Measurements from ENCODE around the gene LCN10.
"Not testable (repeated sequence)": the region's sequence is repeated elsewhere in the genome, so short reads cannot be mapped to it uniquely, and the experiment has no call there.

The LCN10 gene

DNA sequence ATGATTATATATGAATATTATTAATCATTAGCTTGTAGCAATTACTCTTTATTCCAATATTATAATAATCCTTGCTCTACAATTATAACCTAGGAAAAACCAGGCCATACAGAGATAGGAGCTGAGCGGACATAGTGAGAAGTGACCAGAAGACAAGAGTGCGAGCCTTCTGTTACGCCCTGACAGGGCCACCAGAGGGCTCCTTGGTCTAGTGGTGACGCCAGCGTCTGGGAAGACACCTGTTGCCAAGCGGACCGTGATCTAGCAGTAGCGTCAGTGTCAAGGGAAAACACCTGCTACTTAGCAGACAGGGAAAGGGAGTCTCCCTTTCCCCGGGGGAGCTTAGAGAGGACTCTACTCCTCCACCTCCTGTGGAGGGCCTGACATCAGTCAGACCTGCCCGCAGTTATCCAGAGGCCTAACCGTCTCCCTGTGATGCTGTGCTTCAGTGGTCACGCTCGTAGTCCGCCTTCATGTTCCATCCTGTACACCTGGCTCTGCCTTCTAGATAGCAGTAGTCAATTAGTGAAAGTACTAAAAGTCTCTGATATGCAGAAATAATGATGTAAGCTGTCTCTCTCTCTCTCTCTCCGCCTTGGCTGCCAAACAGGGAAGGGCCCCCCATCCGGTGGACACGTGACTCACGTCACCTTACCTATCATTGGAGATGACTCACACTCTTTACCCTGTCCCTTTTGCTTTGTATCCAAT lies 23.8 kb upstream of the LCN10 start:
- DNase-seq (ENCODE audit: low spot score); in situ Hi-C loops (cut with MboI; ENCODE audit: low sequenced_read_pairs, unreplicated experiment): not testable (repeated sequence)
- TF ChIP-seq, protein P1, sequence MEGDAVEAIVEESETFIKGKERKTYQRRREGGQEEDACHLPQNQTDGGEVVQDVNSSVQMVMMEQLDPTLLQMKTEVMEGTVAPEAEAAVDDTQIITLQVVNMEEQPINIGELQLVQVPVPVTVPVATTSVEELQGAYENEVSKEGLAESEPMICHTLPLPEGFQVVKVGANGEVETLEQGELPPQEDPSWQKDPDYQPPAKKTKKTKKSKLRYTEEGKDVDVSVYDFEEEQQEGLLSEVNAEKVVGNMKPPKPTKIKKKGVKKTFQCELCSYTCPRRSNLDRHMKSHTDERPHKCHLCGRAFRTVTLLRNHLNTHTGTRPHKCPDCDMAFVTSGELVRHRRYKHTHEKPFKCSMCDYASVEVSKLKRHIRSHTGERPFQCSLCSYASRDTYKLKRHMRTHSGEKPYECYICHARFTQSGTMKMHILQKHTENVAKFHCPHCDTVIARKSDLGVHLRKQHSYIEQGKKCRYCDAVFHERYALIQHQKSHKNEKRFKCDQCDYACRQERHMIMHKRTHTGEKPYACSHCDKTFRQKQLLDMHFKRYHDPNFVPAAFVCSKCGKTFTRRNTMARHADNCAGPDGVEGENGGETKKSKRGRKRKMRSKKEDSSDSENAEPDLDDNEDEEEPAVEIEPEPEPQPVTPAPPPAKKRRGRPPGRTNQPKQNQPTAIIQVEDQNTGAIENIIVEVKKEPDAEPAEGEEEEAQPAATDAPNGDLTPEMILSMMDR (IDR thresholded peaks at IDR 0.05; ENCODE audit: borderline replicate concordance, control extremely low read depth, extremely low read depth, insufficient read depth, missing control alignments): peak; percentile 37

- in situ Hi-C loops (cut with MboI; ENCODE audit: low sequenced_read_pairs, unreplicated experiment): not testable (repeated sequence)
- DNase-seq (ENCODE audit: low spot score): peak; percentile 62
Observed at GRCh38 chr9:136765745-136766409, 23.1 kb upstream of the LCN10 start.

DNA sequence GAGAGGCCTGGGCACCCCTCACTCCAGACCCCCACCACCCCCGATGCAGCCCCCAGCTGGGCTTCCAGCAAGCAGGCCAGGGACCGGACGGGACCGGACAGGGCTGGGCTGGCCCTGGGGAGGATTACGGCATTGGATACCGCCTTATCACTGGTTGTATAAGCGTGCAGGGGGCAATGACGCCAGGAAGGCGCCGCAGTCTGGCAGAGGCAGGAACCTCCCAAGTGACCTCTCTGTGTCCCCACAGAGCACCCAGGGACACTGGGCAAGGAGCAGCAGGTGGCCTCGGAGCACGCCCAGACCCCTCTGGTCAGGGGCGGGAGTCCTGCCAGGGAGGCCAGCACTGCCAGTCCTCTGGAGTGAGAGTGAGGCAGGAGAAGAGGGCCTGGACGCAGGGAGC lies 22.3 kb upstream of the LCN10 start:
- TF ChIP-seq, protein P1 (IDR thresholded peaks at IDR 0.05; ENCODE audit: borderline replicate concordance, control extremely low read depth, extremely low read depth, insufficient read depth, missing control alignments): no peak
- no peak for DNase-seq (ENCODE audit: low spot score)
- in situ Hi-C loops (cut with MboI; ENCODE audit: low sequenced_read_pairs, unreplicated experiment): no loop called here

GRCh38 chr9:136764301-136764891 lies 21.7 kb upstream of the LCN10 start, which contains the start of gene LCN15:
Gene LCN15 (minus strand): TSS chr9:136764518. CDS start chr9:136764488, 30 bp downstream.
- in situ Hi-C loops (cut with MboI; ENCODE audit: low sequenced_read_pairs, unreplicated experiment): no loop called here
- no peak for DNase-seq (ENCODE audit: low spot score)
- TF ChIP-seq, protein P1 (IDR thresholded peaks at IDR 0.05; ENCODE audit: borderline replicate concordance, control extremely low read depth, extremely low read depth, insufficient read depth, missing control alignments): no peak

- DNase-seq (ENCODE audit: low spot score): no peak
- in situ Hi-C loops (cut with MboI; ENCODE audit: low sequenced_read_pairs, unreplicated experiment): no loop called here
- TF ChIP-seq, protein P1 (IDR thresholded peaks at IDR 0.05; ENCODE audit: borderline replicate concordance, control extremely low read depth, extremely low read depth, insufficient read depth, missing control alignments): no peak
Observed at GRCh38 chr9:136763649-136764035, 20.9 kb upstream of the LCN10 start.

DNA sequence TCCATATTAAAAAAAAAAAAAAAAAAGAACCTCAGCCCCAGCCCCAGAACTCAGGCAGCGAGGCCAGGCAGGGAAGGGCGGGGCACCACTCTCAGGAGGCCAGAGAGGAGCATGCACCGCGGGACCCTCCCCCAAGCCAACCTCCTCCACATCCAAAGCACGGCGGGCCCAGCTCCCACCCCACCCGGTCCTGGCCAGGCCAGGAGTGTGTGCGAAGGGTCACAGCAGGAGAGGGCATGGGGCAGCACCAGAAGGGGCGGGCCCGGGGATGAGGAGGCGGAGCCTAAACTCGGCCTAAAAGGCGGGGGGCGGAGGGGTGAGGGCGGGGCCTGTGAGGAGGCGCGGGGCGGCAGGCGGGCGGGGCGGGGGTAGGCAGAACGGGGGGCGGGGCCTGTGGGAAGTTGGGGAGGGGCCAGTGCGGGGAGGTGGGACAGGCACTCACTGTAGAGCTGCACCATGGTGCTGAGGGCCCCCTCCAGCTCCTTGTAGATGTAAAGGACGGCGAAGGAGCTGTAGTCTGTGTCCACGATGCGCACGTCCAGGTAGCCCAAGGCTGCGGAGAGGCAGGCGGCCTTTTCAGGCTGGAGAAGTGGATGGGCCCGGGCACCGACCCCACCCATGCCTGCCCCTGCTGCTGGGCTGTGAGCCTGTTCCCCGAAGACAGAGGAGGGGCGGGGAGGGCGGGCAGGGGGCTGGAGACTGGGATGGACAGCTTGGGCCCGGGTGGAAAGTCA lies 20.3 kb upstream of the LCN10 start:
- in situ Hi-C loops (cut with MboI; ENCODE audit: low sequenced_read_pairs, unreplicated experiment): no loop called here
- TF ChIP-seq, protein P1 (IDR thresholded peaks at IDR 0.05; ENCODE audit: borderline replicate concordance, control extremely low read depth, extremely low read depth, insufficient read depth, missing control alignments): no peak
- peak; percentile 78 for DNase-seq (ENCODE audit: low spot score)

Data from GM13976 (cell line).